Measurements from ENCODE around the gene MDC1.

MDC1 gene

DNA sequence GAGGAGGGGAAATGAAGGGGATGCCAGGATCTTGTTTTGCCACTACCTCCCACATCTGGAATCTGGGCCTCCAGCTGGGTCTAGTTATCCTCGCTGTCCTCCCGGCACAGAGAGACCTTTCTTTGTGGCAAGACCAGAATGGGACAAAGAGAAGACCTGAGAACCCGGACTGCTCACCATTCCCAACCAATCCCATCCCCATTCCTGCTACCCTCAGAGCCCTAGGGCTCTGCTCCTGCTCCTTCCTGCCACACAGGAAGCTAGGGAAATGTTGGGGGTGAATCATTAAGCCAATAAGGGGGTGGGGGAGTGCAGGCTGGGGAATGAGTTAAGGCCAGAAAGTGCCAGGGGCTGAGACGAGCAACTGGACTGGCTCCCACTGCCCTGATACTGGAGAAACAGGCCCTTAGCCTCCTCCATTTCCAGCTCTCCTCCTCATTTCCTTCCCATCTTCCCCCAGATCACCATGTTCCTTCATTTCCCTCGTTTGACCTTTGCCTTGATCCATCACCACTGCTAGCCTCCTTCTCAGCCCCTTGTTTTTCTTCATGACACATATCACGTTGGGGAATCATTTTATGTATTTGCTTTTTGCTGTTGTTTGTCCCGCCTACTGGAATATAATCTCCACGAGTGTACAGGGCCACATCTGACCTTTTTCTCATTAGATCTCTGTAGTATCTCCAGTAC, 31.9 kb upstream of the MDC1 start:
- no peak for DNase-seq (ENCODE audit: low spot score)

DNA sequence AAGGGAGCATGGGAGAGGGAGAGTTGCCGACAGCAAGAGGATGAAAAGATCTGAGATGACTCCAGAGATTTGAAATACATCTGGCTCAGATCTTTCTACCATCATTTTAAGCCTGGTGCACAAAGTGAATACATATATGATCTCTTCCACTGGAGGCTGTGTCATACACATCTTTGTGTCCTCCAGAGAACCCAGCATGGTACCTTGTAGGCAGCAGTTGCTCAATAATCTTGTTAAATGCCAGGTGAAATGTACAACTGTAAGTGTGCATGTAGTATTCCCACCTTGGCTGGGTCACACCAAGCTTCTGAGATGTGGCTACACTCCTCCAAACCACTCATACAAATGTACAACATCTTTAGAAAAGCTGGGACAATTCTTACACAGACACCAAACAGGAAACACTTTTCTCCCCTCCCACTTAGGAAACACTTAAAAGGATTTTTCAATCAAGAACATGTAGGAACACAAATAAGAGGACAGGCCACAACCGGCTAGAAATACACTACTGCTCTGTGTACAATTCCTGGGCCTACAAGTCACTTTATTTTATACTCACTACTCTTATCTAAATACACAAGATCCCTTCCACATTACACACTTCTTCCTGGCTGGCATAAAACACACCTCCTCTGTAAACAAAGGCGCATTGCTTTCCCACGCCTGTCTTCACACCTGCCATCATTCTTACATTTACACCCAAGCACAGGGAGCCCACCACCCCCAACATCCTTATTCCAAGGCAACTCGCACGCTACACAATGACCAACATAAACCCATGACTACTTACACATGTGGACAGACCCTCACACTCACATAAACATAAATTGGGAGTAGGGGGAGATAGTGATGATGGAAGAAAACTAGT, 31.1 kb upstream of the MDC1 start:
- DNase-seq (ENCODE audit: low spot score): no peak

DNA sequence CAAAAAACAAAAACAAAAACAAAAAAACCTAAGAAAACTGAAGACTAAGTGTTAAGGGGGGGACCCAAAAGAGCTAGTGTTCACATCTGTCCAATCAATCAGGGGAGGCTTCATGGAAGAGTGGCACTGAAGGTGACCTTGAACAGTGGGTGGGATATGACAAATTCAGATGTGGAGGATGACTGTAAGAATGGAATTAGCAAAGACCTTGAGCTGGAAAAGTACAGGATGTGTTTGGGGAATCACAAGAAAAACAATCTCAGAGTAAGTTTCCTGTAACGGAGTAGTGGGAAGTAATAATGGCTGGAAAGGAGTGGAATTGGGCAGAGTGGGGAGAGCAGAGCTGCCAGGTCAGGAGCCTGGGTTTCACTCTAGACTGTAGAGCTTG, 30.2 kb upstream of the MDC1 start:
- DNase-seq (ENCODE audit: low spot score): no peak

- peak; percentile 71 for DNase-seq (ENCODE audit: low spot score)
Measured at GRCh38 chr6:30744054-30744805, 27.1 kb upstream of the MDC1 start, which contains the start of gene IER3. Gene IER3 (minus strand): TSS chr6:30744547. CDS start chr6:30744518, 29 bp downstream.

GRCh38 chr6:30743099-30744053, 26.3 kb upstream of the MDC1 start:
- no peak for DNase-seq (ENCODE audit: low spot score)

DNA sequence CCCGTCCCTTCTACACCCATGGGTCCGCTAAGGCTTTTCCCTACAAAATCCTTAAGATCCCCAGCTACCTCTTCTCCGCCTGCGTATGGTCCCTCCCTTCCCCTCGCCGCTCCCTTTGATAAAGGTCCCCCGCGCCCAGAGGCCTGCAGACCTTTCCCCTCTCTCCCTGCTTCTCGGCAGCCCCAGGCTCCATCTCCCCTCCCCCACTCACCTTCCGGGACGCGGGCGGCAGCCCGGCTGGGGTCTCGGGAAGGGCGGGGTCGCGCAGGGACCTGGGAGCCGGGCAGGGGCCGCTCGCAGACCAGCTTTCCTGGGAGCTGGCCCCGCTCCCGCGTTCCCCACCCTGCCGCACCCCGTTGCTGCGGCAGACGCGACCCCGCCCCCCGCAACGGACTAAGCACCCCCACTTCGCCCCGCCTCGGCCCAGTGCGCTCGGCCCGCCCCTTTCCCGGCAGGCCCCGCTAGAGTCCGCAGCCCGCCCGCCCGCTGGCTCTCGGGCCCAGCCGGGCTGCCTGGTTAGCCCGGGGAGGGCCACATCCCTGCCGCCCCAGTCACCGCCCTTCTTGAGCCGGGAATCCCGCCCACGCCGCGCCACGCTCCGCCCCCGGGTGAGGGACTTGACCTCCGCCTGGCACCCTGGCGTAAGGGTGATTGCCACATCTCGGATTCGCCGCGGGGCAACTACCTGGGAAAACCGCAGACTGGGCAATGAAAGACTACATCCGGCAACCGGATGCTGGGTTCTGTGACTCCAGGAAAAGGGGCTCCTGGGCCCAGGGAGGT, 25.4 kb upstream of the MDC1 start, which contains the start of gene FLOT1:
Gene FLOT1 (minus strand): TSS at position 372 of the 783 bp plus-strand sequence. CDS start 498 bp downstream, outside the sequence.
- DNase-seq (ENCODE audit: low spot score): peak; percentile 96

DNA sequence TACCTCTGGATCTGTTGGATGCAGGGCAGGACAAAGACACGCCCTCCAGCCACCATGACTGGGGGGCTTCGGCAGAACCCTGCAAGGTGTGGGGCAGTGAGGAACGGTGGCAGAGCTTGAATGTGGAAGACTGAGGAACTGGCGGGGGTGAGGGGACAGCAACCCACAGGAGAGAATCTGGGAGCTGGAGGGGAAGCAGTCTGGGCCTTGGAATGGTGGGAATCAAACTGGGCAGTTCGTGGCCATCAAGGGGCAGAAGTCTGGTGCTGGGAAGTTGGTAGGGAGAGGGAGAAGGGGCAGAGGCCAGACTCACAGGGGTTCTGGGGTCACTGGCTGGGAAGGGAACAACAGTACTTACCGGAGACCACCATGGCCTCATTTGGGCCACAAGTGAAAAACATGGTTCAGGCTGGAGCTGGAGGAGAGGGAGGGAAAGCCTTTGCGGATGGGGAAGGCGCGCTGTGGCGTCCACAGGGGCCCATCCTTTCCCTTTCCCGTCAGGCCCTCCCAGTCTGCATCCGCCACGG, 24.8 kb upstream of the MDC1 start:
- DNase-seq (ENCODE audit: low spot score): no peak

- DNase-seq (ENCODE audit: low spot score): no peak
Measured at GRCh38 chr6:30741063-30741779, 24.1 kb upstream of the MDC1 start.

DNA sequence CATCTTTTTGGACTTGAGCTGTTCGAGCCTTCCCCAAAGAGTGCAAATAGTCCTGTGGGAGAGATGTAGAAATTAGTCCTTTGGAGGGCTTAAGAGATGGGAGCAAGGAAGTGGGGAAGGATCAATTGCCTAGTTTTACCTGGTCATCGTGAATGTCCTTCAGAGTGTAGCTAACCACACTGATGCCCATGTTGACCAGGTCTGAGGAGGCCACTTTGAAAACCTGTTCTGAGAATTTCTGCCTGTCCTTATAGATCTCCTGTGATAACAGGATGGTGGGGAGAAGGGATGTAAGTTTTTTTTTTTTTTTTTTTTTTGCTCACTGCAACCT, 23.4 kb upstream of the MDC1 start:
- DNase-seq (ENCODE audit: low spot score): no peak

GRCh38 chr6:30738532-30738931, 21.5 kb upstream of the MDC1 start:
- no peak for DNase-seq (ENCODE audit: low spot score)

DNA sequence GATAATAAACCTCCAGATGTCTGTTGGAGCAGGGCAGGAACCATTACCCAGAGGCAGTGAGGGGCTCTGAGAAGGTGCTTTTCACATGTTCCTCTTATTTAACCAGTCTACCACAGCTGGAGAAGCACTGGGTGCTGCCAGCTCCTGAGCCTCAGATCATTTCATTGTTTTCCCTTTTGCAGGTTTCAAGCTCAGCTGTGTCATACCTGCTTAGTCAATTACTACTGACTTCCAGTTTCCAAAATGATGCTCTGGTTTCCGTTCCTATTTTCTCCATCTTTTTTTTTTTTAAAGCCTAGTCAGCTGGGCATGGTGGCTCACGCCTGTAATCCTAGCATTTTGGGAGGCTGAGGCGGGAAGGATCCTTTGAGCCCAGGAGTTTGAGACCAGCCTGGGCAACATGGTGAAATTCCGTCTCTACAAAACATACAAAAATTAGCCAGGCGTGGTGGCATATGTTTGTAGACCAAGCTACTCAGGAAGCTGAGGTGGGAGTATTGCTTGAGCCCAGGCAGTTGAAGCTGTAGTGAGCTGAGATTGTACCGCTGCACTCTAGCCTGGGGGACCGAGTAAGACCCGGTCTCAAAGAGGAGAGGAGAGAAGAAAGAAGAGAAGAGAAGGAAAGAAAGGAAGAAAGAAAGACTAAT, 18.7 kb upstream of the MDC1 start:
- no peak for DNase-seq (ENCODE audit: low spot score)

DNA sequence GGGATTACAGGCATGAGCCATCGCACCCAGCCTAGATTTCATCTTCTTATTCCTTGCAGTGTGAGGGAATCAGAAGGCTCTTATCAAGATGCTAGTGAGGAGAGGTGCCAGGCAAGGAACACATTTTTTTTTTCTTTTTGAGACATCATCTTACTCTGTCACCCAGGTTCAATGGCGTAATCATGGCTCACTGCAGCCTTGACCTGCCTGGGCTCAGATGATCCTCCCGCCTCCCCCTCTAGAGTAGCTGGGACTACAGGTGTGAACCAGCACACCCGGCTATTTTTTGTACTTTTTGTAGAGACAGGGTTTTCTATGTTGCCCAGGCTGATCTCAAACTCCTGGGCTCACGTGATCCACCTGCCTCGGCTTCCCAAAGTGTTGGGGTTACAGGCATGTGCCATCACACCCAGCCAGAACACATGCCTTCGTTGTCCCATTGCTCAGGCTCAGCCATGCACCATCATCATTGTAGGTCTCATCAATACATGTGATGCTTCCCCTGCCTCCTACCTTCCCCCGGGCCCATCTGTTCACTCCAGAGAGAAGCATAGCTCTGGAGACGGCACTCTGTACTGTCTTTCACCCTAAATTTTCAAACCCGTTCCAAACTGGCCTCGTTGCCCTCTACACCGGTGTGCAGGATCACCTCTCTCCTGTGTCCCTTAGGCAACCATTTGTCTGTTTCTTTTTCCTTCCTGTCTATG, 15.3 kb upstream of the MDC1 start:
- DNase-seq (ENCODE audit: low spot score): no peak

DNA sequence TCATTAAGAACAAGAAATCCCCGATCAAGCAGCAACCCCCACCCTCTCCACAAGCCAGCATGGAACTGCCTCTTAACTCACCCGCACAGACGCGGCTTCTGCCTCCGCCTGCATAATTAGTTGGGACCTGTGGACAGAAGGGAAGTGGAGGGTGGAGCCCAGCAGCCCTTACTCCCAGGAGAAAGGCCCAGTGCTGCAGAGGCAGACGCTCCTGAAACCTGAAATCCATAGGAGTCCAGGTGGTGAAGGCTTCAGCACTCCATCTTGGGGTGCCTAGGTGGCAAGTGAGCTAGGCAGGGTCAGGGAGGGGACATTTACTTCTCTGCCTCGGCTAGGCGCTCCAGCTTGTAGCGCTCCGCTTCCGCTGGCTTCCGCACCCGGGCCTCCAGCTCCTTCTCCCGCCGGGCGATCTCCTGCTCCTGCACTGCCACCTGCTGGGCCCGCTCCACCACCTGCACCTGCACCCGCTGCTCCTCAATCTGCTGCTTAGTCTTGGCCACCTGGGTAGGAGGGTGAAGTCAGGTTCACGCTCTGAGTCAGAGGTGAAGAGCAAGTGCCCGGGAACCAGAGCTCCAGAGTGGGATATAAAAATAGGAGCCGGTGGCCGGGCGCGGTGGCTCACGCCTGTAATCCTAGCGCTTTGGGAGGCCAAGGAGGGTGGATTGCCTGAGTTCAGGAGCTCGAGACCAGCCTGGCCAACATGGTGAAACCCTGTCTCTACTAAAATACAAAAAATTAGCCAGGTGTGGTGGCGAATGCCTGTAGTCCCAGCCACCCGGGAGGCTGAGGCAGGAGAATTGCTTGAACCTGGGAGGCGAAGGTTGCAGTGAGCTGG, 13.7 kb upstream of the MDC1 start:
- peak; percentile 73 for DNase-seq (ENCODE audit: low spot score)

DNA sequence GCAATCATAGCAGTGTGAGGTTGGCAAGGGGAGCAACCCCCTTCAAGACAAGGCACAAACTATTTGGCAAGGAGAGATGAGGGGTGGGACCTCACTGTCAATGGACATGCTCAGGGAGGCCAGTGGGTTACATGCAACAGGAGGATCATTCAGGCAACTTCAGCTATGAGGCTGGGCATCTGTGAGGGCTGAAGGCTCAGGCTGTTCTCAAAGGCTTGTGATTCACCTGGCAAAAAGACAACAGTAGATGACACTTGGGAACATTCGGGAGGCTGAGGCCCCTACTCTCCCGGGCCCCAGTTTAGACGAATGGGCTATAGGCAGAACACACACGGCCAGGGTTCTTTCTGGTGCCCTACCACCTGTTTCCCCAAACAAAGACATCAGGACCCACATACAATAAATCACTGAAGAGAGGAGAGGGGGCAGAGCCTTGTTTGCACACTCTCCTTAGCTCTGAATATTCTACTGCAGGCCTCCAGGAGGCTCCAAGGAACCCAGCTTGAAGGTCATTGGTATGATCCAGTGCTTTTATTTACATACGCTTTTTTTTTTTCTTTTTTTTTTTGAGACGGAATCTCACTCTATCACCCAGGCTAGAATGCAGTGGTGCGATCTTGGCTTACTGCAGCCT, 11.0 kb upstream of the MDC1 start:
- DNase-seq (ENCODE audit: low spot score): no peak

DNA sequence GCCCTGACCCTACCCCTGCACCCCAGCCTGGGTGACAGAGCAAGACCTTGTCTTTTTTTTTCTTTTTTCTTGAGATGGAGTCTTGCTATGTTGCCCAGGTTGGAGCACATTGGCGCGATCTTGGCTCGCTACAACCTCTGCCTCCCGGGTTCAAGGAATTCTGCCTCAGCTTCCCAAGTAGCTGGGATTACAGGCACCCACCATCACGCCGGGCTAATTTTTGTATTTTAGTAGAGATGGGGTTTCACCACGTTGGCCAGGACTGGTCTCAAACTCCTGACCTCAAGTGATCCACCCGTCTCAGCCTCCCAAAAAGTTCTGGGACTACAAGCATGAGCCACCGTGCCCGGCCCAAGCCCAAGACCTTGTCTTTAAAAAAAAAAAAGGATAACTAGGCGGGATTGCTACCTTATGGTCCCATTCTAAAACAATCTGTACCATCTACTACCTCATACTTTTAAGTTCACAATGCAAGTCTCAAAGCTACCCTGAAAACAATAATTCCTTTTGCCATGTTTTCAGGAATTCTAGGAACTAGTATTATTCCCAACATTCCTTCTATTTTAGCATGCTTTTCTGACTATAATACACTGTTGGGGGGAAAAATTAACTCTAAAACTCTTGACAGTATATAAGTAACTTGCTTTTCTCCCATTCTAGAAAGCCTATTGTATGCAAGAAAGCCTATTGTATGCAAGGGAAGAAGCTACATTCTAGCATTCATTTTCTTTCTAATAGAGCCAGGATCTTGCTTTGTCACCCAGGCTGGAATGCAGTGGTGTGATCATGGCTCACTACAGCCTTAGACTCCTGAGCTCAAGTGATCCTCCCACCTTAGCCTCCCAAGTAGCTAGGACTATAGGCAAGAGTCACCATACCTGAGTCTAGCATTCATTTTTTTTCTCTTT, 9.7 kb upstream of the MDC1 start:
- DNase-seq (ENCODE audit: low spot score): no peak

Measured in iPS-NIHi11 (cell line).